ENCODE data around the gene NXPE4. TPM values are rescaled to one million over a fixed set of nuclear protein-coding genes. Genes with fewer than 3 reads are reported as not detected.
"Not testable (repeated sequence)": the region's sequence is repeated elsewhere in the genome, so short reads cannot be mapped to it uniquely, and the experiment has no call there.

Gene NXPE4
- not detected for total RNA-seq
- polyA plus RNA-seq = not detected
- 0 to 0.08 (median 0) reads per million in 6 experiments for total RNA-seq

GRCh38 chr11:114595571-114595970, at the start of gene NXPE4:
TSS of gene NXPE4 (minus strand) at chr11:114595786. CDS start at chr11:114594759, 1,027 bp downstream.
- Mint-ChIP-seq H3K27me3 (peaks cover 0 to 8% (median 4%) of the 10 kb centered on the region in 5 donors), H3K9me3 (no peaks in the 10 kb centered on the region), H3K4me3 (no peak within 1 kb of the TSS), H3K4me1 (no peaks in the 10 kb centered on the region), H3K36me3 (no peaks in the 10 kb centered on the region), H3K27ac (no peak within 1 kb of the TSS)
- ATAC-seq = no peak
- no peak for DNase-seq
- POLR2A ChIA-PET = no interaction called here

DNA sequence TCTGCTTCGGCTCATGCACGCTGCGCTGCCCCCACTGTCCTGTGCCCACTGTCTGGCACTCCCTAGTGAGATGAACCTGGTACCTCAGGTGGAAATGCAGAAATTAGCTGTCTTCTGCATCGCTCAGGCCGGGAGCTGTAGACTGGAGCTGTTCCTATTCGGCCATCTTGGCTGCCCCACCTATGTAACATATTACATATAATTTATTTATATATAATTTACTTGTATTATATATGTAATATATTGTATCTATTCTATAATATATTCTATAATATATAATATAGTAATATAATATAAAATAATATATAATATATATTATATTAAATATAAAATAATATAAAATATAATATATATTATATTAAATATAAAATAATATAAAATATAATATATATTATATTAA, 43.9 kb upstream of the NXPE4 start:
- DNase-seq, H3K4me1 Mint-ChIP-seq, H3K4me3 Mint-ChIP-seq, H3K27ac Mint-ChIP-seq, H3K36me3 Mint-ChIP-seq, ATAC-seq, POLR2A ChIA-PET: not testable (repeated sequence)
- peaks cover 0 to 11% (median 5%) of the 10 kb centered on the region in 9 donors for H3K9me3 Mint-ChIP-seq
- peaks cover 0 to 19% (median 10%) of the 10 kb centered on the region in 5 donors for H3K27me3 Mint-ChIP-seq

DNA sequence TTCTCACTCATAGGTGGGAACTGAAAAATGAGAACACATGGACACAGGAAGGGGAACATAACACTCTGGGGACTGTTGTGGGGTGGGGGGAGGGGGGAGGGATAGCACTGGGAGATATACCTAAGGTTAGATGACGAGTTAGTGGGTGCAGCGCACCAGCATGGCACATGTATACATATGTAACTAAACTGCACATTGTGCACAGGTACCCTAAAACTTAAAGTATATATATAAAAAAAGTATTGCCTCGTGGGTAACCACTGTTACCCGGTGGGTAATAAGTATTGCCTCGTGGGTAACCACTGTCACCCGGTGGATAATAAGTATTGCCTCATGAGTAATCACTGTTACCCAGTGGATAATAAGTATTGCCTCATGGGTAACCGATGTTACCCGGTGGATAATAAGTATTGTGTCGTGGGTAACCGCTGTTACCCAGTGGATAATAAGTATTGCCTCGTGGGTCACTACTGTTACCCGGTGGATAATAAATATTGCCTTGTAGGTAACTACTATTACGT, 35.9 kb upstream of the NXPE4 start:
- H3K27me3 Mint-ChIP-seq, H3K27ac Mint-ChIP-seq, H3K4me3 Mint-ChIP-seq, H3K4me1 Mint-ChIP-seq, H3K36me3 Mint-ChIP-seq, POLR2A ChIA-PET, ATAC-seq: not testable (repeated sequence)
- DNase-seq = peak in 1 of 10 donors; percentile 41
- H3K9me3 Mint-ChIP-seq = peaks cover 0 to 13% (median 0%) of the 10 kb centered on the region in 9 donors

DNA sequence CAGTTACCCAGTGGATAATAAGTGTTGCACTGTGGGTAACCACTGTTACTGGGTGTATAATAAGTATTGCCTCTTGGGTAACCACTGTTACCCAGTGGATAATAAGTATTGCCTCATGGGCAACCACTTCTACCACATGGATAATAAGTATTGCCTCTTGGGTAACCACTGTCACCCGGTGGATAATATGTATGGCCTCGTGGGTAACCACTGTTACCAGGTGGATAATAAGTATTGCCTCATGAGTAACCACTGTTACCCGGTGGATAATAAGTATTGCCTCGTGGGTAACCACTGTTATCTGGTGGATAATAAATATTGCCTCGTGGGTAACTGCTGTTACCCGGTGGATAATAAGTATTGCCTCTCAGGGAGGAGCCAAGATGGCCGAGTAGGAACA, 29.7 kb upstream of the NXPE4 start:
- H3K36me3 Mint-ChIP-seq = no peaks in the 10 kb centered on the region
- no peak overlapping the region for H3K27ac Mint-ChIP-seq
- no peak overlapping the region for H3K4me3 Mint-ChIP-seq
- H3K9me3 Mint-ChIP-seq = peaks cover 0 to 4% (median 0%) of the 10 kb centered on the region in 9 donors
- no peaks in the 10 kb centered on the region for H3K27me3 Mint-ChIP-seq
- ATAC-seq (no peak), DNase-seq (no peak)
- H3K4me1 Mint-ChIP-seq = no peaks in the 10 kb centered on the region
- POLR2A ChIA-PET = no interaction called here

DNA sequence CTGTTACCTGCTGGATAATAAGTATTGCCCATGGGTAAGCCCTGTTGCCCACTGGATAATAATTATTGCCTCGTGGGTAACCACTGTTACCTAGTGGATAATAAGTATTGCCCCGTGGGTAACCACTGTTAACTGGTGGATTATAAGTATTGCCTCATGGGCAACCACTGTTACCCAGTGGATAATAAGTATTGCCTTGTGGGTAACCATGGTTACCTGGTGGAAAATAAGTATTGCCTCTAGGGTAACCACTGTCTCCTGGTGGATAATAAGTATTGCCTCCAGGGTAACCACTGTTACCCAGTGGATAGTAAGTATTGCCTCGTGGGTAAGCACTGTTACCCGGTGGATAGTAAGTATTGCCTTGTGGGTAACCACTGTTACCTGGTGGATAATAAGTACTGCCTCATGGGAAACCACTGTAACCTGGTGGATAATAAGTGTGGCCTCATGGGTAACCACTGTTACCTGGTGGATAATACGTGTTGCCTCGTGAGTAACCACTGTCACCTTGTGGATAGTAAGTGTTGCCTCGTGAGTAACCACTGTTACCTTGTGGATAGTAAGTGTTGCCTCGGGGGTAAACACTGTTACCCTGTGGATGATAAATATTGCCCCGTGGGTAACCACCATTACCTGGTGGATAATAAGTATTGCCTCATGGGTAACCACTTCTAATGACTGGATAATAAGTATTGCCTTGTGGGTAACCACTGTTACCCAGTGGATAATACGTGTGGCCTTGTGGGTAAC, 29.0 kb upstream of the NXPE4 start:
- H3K9me3 Mint-ChIP-seq = peaks cover 0 to 3% (median 0%) of the 10 kb centered on the region in 9 donors
- H3K4me3 Mint-ChIP-seq = no peak overlapping the region
- H3K4me1 Mint-ChIP-seq = no peaks in the 10 kb centered on the region
- no peak for DNase-seq
- POLR2A ChIA-PET = no interaction called here
- H3K27me3 Mint-ChIP-seq = no peaks in the 10 kb centered on the region
- H3K27ac Mint-ChIP-seq = no peak overlapping the region
- no peaks in the 10 kb centered on the region for H3K36me3 Mint-ChIP-seq
- ATAC-seq = no peak

GRCh38 chr11:114623720-114624119, 28.1 kb upstream of the NXPE4 start:
- Mint-ChIP-seq H3K9me3 (peaks cover 0 to 3% (median 0%) of the 10 kb centered on the region in 9 donors), H3K27me3 (no peaks in the 10 kb centered on the region)

GRCh38 chr11:114622858-114623257, 27.3 kb upstream of the NXPE4 start:
- H3K27ac Mint-ChIP-seq = no peak overlapping the region
- no peak for ATAC-seq
- DNase-seq = no peak
- H3K36me3 Mint-ChIP-seq = no peaks in the 10 kb centered on the region
- no peak overlapping the region for H3K4me3 Mint-ChIP-seq
- no peaks in the 10 kb centered on the region for H3K27me3 Mint-ChIP-seq
- H3K4me1 Mint-ChIP-seq = no peaks in the 10 kb centered on the region
- no peaks in the 10 kb centered on the region for H3K9me3 Mint-ChIP-seq
- POLR2A ChIA-PET = no interaction called here

More at GRCh38 chr11:114623720-114624119, 28.1 kb upstream of the NXPE4 start:
- H3K27ac Mint-ChIP-seq = no peak overlapping the region
- no peak for DNase-seq
- H3K4me1 Mint-ChIP-seq = no peaks in the 10 kb centered on the region
- POLR2A ChIA-PET = no interaction called here
- ATAC-seq = no peak
- H3K36me3 Mint-ChIP-seq = no peaks in the 10 kb centered on the region
- H3K4me3 Mint-ChIP-seq = no peak overlapping the region

DNA sequence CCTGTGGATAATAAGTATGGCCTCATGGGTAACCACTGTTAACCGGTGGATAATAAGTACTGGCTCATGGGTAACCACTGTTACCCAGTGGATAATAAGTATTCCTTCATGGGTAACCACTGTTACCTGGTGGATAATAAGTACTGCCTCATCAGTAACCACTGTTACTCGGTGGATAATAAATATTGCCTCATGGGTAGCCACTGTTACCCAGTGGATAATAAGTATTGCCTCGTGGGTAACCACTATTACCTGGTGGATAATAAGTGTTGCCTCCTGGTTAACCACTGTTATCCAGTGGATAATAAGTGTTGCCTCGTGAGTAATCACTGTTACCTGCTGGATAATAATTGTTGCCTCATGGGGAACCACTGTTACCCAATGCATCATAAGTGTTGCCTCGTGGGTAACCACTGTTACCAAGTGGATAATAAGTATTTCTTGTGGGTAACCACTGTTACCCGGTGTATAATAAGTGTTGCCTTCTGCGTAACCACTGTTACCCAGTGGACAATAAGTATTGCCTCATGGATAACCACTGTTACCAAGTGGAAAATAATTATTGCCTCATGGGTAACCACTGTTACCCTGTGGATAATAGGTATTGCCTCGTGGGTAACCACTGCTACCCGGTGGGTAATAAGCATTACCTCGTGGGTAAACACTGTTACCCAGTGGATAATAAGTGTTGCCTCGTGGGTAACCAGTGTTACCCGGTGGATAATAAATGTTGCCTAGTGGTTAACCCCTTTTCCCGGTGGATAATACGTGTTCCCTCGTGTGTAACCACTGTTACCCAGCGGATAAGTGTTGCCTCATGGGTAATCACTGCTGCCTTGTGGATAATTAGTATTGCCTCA, 26.6 kb upstream of the NXPE4 start:
- no peak for DNase-seq
- POLR2A ChIA-PET = no interaction called here
- no peak overlapping the region for H3K27ac Mint-ChIP-seq
- H3K36me3 Mint-ChIP-seq = no peaks in the 10 kb centered on the region
- no peak for ATAC-seq
- no peaks in the 10 kb centered on the region for H3K9me3 Mint-ChIP-seq
- no peaks in the 10 kb centered on the region for H3K4me1 Mint-ChIP-seq
- no peak overlapping the region for H3K4me3 Mint-ChIP-seq
- no peaks in the 10 kb centered on the region for H3K27me3 Mint-ChIP-seq

DNA sequence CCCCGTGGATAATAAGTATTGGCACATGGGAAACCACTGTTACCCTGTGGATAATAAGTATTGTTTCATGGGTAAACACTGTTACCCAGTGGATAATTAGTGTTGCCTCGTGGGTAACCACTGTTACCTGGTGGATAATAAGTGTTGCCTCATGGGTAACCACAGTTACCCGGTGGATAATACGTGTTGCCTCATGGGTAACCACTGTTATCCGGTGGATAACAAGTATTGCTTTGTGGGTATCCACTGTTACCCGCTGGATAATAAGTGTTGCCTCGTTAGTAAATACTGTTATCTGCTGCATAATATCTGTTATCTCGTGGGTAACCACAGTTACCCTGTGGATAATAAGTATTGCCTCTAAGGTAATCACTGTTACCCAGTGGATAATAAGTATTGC, 25.5 kb upstream of the NXPE4 start:
- Mint-ChIP-seq H3K4me3 (no peak overlapping the region), H3K36me3 (no peaks in the 10 kb centered on the region), H3K27ac (no peak overlapping the region), H3K27me3 (no peaks in the 10 kb centered on the region), H3K4me1 (no peaks in the 10 kb centered on the region), H3K9me3 (no peaks in the 10 kb centered on the region)
- ATAC-seq (no peak), DNase-seq (no peak)
- POLR2A ChIA-PET = no interaction called here

DNA sequence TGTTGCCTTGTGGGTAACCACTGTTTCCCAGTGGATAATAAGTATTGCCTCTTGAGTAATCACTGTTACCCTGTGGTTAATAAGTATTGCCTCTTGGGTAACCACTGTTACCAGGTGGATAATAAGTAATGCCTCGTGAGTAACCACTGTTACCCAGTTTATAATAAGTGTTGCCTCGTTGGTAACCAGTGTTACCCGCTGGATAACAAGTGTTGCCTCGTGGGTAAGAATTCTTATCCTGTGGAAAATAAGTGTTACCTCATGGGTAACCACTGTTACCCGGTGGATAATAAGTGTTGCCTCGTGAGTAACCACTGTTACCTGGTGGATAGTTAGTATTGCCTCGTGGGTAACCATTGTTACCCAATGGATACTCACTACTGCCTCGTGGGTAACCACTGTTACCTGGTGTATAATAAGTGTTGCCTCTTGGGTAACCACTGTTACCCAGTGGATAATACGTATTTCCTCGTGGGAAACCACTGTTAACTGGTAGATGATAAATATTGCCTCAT, 24.1 kb upstream of the NXPE4 start:
- no peak overlapping the region for H3K27ac Mint-ChIP-seq
- H3K4me1 Mint-ChIP-seq = no peaks in the 10 kb centered on the region
- H3K27me3 Mint-ChIP-seq = no peaks in the 10 kb centered on the region
- H3K4me3 Mint-ChIP-seq = no peak overlapping the region
- ATAC-seq (no peak), DNase-seq (no peak)
- H3K36me3 Mint-ChIP-seq = no peaks in the 10 kb centered on the region
- H3K9me3 Mint-ChIP-seq = no peaks in the 10 kb centered on the region
- POLR2A ChIA-PET = no interaction called here

DNA sequence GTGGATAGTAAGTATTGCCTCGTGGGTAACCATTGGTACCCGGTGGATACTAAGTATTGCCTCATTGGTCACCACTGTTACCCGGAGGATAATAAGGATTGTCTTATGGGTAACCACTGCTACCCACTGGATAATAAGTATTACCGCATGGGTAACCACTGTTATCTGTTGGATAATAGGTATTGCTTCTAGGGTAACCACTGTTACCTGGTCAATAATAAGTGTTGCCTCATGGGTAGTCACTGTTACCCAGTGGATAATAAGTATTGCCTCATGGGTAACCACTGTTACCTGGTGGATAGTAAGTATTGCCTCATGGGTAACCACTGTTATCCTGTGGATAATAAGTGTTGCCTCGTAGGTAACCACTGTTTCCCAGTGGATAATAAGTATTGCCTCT, 22.6 kb upstream of the NXPE4 start:
- DNase-seq (no peak), ATAC-seq (no peak)
- H3K27ac Mint-ChIP-seq = no peak overlapping the region
- H3K4me3 Mint-ChIP-seq = no peak overlapping the region
- H3K9me3 Mint-ChIP-seq = no peaks in the 10 kb centered on the region
- H3K36me3 Mint-ChIP-seq = no peaks in the 10 kb centered on the region
- POLR2A ChIA-PET = no interaction called here
- H3K27me3 Mint-ChIP-seq = no peaks in the 10 kb centered on the region
- H3K4me1 Mint-ChIP-seq = no peaks in the 10 kb centered on the region

- ATAC-seq = no peak
- Mint-ChIP-seq H3K27me3 (no peaks in the 10 kb centered on the region), H3K36me3 (no peaks in the 10 kb centered on the region), H3K9me3 (no peaks in the 10 kb centered on the region), H3K27ac (no peak overlapping the region), H3K4me3 (no peak overlapping the region), H3K4me1 (no peaks in the 10 kb centered on the region)
- no peak for DNase-seq
- POLR2A ChIA-PET = no interaction called here
Observed at GRCh38 chr11:114617157-114618124, 21.9 kb upstream of the NXPE4 start.
